ENCODE results near the gene LANCL2.

LANCL2 gene

GRCh38 chr7:55473932-55474331, 108.8 kb downstream of the LANCL2 start:
- Histone ChIP-seq H3K9me3 (ENCODE audit: severe bottlenecking) (no peaks in the 10 kb centered on the region), H3K27ac (ENCODE audit: poor library complexity, severe bottlenecking) (no peak overlapping the region), H3K4me1 (ENCODE audit: insufficient read depth, poor library complexity, severe bottlenecking) (no peaks in the 10 kb centered on the region), H3K27me3 (ENCODE audit: insufficient read depth, poor library complexity, severe bottlenecking) (no peaks in the 10 kb centered on the region), H3K36me3 (ENCODE audit: low read depth) (peaks cover 3% of the 10 kb centered on the region; the same call in 1 of the 2 replicates), H3K4me3 (ENCODE audit: severe bottlenecking) (no peak overlapping the region)
- ATAC-seq (ENCODE audit: low read depth) (no peak), DNase-seq (ENCODE audit: low spot score) (no peak)
- TF ChIP-seq CTCF (IDR thresholded peaks at IDR 0.05; ENCODE audit: poor library complexity, severe bottlenecking), result no peak

GRCh38 chr7:55474944-55475854, 110.1 kb downstream of the LANCL2 start:
- DNase-seq (ENCODE audit: low spot score), result no peak
- no peak overlapping the region for H3K4me3 ChIP-seq (ENCODE audit: severe bottlenecking)
- H3K27ac ChIP-seq (ENCODE audit: poor library complexity, severe bottlenecking), result no peak overlapping the region
- H3K9me3 ChIP-seq (ENCODE audit: severe bottlenecking), result no peaks in the 10 kb centered on the region
- no peaks in the 10 kb centered on the region for H3K4me1 ChIP-seq (ENCODE audit: insufficient read depth, poor library complexity, severe bottlenecking)
- no peaks in the 10 kb centered on the region for H3K27me3 ChIP-seq (ENCODE audit: insufficient read depth, poor library complexity, severe bottlenecking)
- no peak for ATAC-seq (ENCODE audit: low read depth)
- no peak for TF ChIP-seq CTCF (IDR thresholded peaks at IDR 0.05; ENCODE audit: poor library complexity, severe bottlenecking)
- peaks cover 2% of the 10 kb centered on the region for H3K36me3 ChIP-seq (ENCODE audit: low read depth)

GRCh38 chr7:55475855-55476803, 111.0 kb downstream of the LANCL2 start:
- Histone ChIP-seq H3K4me1 (ENCODE audit: insufficient read depth, poor library complexity, severe bottlenecking) (no peaks in the 10 kb centered on the region), H3K27ac (ENCODE audit: poor library complexity, severe bottlenecking) (no peak overlapping the region), H3K9me3 (ENCODE audit: severe bottlenecking) (no peaks in the 10 kb centered on the region), H3K4me3 (ENCODE audit: severe bottlenecking) (no peak overlapping the region), H3K36me3 (ENCODE audit: low read depth) (peaks cover 7% of the 10 kb centered on the region), H3K27me3 (ENCODE audit: insufficient read depth, poor library complexity, severe bottlenecking) (no peaks in the 10 kb centered on the region)
- ATAC-seq (ENCODE audit: low read depth) (no peak), DNase-seq (ENCODE audit: low spot score) (no peak)
- TF ChIP-seq CTCF (IDR thresholded peaks at IDR 0.05; ENCODE audit: poor library complexity, severe bottlenecking), result no peak

- no peak for TF ChIP-seq CTCF (IDR thresholded peaks at IDR 0.05; ENCODE audit: poor library complexity, severe bottlenecking)
- no peak overlapping the region for H3K4me3 ChIP-seq (ENCODE audit: severe bottlenecking)
- no peaks in the 10 kb centered on the region for H3K4me1 ChIP-seq (ENCODE audit: insufficient read depth, poor library complexity, severe bottlenecking)
- H3K9me3 ChIP-seq (ENCODE audit: severe bottlenecking), result no peaks in the 10 kb centered on the region
- H3K27me3 ChIP-seq (ENCODE audit: insufficient read depth, poor library complexity, severe bottlenecking), result no peaks in the 10 kb centered on the region
- peaks cover 7% of the 10 kb centered on the region for H3K36me3 ChIP-seq (ENCODE audit: low read depth)
- no peak for DNase-seq (ENCODE audit: low spot score)
- no peak overlapping the region for H3K27ac ChIP-seq (ENCODE audit: poor library complexity, severe bottlenecking)
- no peak for ATAC-seq (ENCODE audit: low read depth)
Observed at GRCh38 chr7:55476852-55477780, 112.0 kb downstream of the LANCL2 start.

All from RWPE2 (cell line).